OCI-LY1 (cell line): ENCODE measurements around the gene PSMA6.

Source experiments
- H2AFZ ChIP-seq: fragments of 200-600 bp; sonication (generic), shearing (Covaris generic); 2 replicates; pipeline ENCODE4 v1.6.0; 2014; ENCODE audit warnings: antibody characterized with exemption, mild to moderate bottlenecking, low read length
- H3F3A ChIP-seq: fragments of 200-600 bp; sonication (generic), shearing (Covaris generic); 2 replicates; pipeline ENCODE4 v1.6.0; 2014; ENCODE audit warnings: mild to moderate bottlenecking, antibody characterized with exemption, low read length, moderate library complexity; ENCODE audit not compliant: insufficient read depth
- H3K27ac ChIP-seq: fragments of 200-600 bp; sonication (generic); 2 replicates; pipeline ENCODE4 v1.5.1; 2014; ENCODE audit warnings: low read length, mixed run types, mild to moderate bottlenecking, low read depth; ENCODE audit not compliant: poor library complexity, severe bottlenecking
- H3K27me3 ChIP-seq: fragments of 200-600 bp; sonication (generic); 2 replicates; pipeline ENCODE4 v1.6.0; 2014; ENCODE audit warnings: antibody characterized with exemption, mild to moderate bottlenecking, low read length, moderate library complexity; ENCODE audit not compliant: insufficient read depth
- H3K36me3 ChIP-seq: fragments of 200-600 bp; sonication (generic); 2 replicates; pipeline ENCODE4 v1.6.1; 2014; ENCODE audit warnings: mild to moderate bottlenecking, antibody characterized with exemption, low read length, moderate library complexity, mixed read lengths; ENCODE audit not compliant: insufficient read depth
- H3K4me1 ChIP-seq: fragments of 200-600 bp; sonication (generic); 2 replicates; pipeline ENCODE4 v1.5.1; 2014; ENCODE audit warnings: mild to moderate bottlenecking, low read length, moderate library complexity; ENCODE audit not compliant: insufficient read depth, severe bottlenecking
- H3K4me2 ChIP-seq: fragments of 200-600 bp; sonication (generic), shearing (Covaris generic); 2 replicates; pipeline ENCODE4 v1.6.1; 2014; ENCODE audit warnings: low read length
- H3K4me3 ChIP-seq: fragments of 200-600 bp; sonication (generic); 2 replicates; pipeline ENCODE4 v1.5.1; 2014; ENCODE audit warnings: low read length, low read depth, mild to moderate bottlenecking, mixed read lengths; ENCODE audit not compliant: poor library complexity, severe bottlenecking
- H3K79me2 ChIP-seq: fragments of 200-600 bp; shearing (Covaris generic); 2 replicates; pipeline ENCODE4 v1.6.1; 2016; ENCODE audit warnings: mixed run types, low read length, mixed read lengths; ENCODE audit not compliant: insufficient read depth
- H3K9ac ChIP-seq: fragments of 200-600 bp; sonication (generic), shearing (Covaris generic); 2 replicates; pipeline ENCODE4 v1.6.1; 2014; ENCODE audit warnings: mild to moderate bottlenecking, low read length, mixed read lengths
- H3K9me2 ChIP-seq: fragments of 200-600 bp; sonication (generic), shearing (Covaris generic); 2 replicates; pipeline ENCODE4 v1.6.1; 2014; ENCODE audit warnings: low read depth, mild to moderate bottlenecking, low read length, mixed read lengths
- H3K9me3 ChIP-seq: fragments of 200-600 bp; shearing (Covaris generic); 2 replicates; pipeline ENCODE4 v1.6.1; 2014; ENCODE audit warnings: low read length, mixed read lengths
- H4K20me1 ChIP-seq: fragments of 200-600 bp; sonication (generic), shearing (Covaris generic); 2 replicates; pipeline ENCODE4 v1.6.0; 2016; ENCODE audit warnings: mild to moderate bottlenecking, low read length; ENCODE audit not compliant: insufficient read depth
- CTCF ChIP-seq: fragments of 200-600 bp; sonication (generic), shearing (Covaris generic); IDR thresholded peaks from 2 replicates; pipeline ENCODE4 v1.5.1; 2017; ENCODE audit warnings: mild to moderate bottlenecking, antibody characterized with exemption, low read length, moderate library complexity, mixed read lengths
- EZH2 ChIP-seq: fragments of 200-600 bp; sonication (generic), shearing (Covaris generic); IDR thresholded peaks from 2 replicates; pipeline ENCODE4 v1.8.0; 2017; ENCODE audit warnings: borderline replicate concordance, mixed run types, mild to moderate bottlenecking, antibody characterized with exemption, low read length, moderate library complexity, mixed read lengths

Gene PSMA6

GRCh38 chr14:35295845-35296161 is 3.6 kb downstream of the PSMA6 start:
- no peaks in the 10 kb centered on the region for H3K9me3 ChIP-seq
- peaks cover 2% of the 10 kb centered on the region for H4K20me1 ChIP-seq
- peaks cover 55% of the 10 kb centered on the region for H3K4me1 ChIP-seq
- no peaks in the 10 kb centered on the region for H3K27me3 ChIP-seq
- no peaks in the 10 kb centered on the region for H3K9me2 ChIP-seq
- H3K4me2 ChIP-seq, result no peak overlapping the region; the same call in 1 of the 2 replicates
- peaks cover 21% of the 10 kb centered on the region; the same call in 1 of the 2 replicates for H3K36me3 ChIP-seq
- no peak overlapping the region for H3K4me3 ChIP-seq
- H3F3A ChIP-seq, result no peaks in the 10 kb centered on the region; the same call in 1 of the 2 replicates
- peaks cover 85% of the 10 kb centered on the region for H3K79me2 ChIP-seq
- no peak overlapping the region for H3K9ac ChIP-seq
- no peak for TF ChIP-seq EZH2
- TF ChIP-seq CTCF, result no peak
- H3K27ac ChIP-seq, result no peak overlapping the region
- H2AFZ ChIP-seq, result no peak overlapping the region

GRCh38 chr14:35296545-35296944 is 4.4 kb downstream of the PSMA6 start:
- Histone ChIP-seq H3K27ac (no peak overlapping the region), H3K4me3 (no peak overlapping the region), H3K36me3 (peaks cover 21% of the 10 kb centered on the region; the same call in 1 of the 2 replicates), H3K4me1 (peaks cover 55% of the 10 kb centered on the region), H3K27me3 (no peaks in the 10 kb centered on the region), H3K79me2 (peaks cover 92% of the 10 kb centered on the region), H2AFZ (no peak overlapping the region), H3K9me2 (no peaks in the 10 kb centered on the region), H3F3A (no peaks in the 10 kb centered on the region; the same call in 1 of the 2 replicates), H3K4me2 (no peak overlapping the region), H3K9ac (no peak overlapping the region), H3K9me3 (no peaks in the 10 kb centered on the region), H4K20me1 (peaks cover 3% of the 10 kb centered on the region)
- no peak for TF ChIP-seq CTCF
- no peak for TF ChIP-seq EZH2

GRCh38 chr14:35297706-35298105 is 5.5 kb downstream of the PSMA6 start:
- Histone ChIP-seq H3K4me3 (no peak overlapping the region), H3K9me3 (no peaks in the 10 kb centered on the region), H2AFZ (no peak overlapping the region), H4K20me1 (peaks cover 3% of the 10 kb centered on the region), H3K9ac (no peak overlapping the region), H3K79me2 (peaks cover 100% of the 10 kb centered on the region), H3K36me3 (peaks cover 31% of the 10 kb centered on the region), H3K27ac (no peak overlapping the region), H3K27me3 (no peaks in the 10 kb centered on the region), H3K4me1 (peaks cover 52% of the 10 kb centered on the region), H3K4me2 (no peak overlapping the region), H3F3A (no peaks in the 10 kb centered on the region), H3K9me2 (no peaks in the 10 kb centered on the region)
- TF ChIP-seq EZH2, result no peak
- no peak for TF ChIP-seq CTCF
